GM19351 (cell line): ENCODE results near the gene PLEKHM2.
"Not testable (repeated sequence)": the region's sequence is repeated elsewhere in the genome, so short reads cannot be mapped to it uniquely, and the experiment has no call there.

Experiments
- ATAC-seq: cut with Tn5 transposase; IDR thresholded peaks from one replicate; pipeline ENCODE4 v1.9.1; 2021; ENCODE audit warnings: mild to moderate bottlenecking, moderate library complexity; ENCODE audit not compliant: unreplicated experiment

The PLEKHM2 gene

DNA sequence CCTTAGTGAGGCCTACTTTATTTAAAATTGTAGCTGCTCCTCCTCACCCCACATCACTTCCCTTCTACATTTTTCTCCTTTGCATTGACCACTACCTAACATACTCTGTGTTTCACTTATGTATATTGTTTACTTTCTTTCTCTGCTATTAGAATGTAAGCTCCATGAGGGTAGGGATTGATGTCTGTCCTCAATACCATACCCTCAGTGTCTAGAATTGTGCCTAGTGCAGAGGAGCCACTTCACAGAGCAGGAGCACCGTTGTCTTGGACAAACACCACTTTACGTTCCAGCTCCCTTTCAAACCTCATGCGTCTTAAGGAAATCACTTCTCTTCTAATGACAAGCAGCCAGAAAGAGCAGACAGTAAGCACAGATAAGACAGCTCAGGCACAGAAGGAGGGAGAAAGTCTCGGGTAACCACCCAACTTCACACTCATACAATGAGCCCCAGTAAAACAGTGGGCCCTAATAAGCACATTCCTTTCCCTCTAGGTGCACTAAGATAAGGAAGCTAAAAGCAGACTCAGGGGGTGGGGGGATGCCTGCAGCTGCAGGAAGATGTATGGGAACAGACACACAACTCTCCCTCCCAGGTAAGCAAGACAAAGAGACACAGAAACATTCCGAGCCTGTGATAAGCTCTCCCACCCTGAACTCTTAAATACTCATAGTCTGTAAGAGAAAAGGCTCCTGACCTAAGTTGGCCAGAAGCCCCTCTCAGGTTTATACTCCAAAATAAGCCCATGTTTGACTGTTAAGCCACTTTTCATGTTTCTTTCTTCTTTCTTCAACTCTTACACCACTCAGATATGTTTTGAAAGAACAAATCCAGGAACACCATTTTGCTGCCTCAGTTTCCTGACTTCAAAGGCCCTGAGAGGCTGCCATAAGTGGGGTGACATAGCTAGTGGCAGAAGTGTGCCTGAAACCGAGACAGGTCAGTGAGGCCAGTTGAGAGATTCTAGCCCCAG, 7.1 kb upstream of the PLEKHM2 start:
- no peak for ATAC-seq

DNA sequence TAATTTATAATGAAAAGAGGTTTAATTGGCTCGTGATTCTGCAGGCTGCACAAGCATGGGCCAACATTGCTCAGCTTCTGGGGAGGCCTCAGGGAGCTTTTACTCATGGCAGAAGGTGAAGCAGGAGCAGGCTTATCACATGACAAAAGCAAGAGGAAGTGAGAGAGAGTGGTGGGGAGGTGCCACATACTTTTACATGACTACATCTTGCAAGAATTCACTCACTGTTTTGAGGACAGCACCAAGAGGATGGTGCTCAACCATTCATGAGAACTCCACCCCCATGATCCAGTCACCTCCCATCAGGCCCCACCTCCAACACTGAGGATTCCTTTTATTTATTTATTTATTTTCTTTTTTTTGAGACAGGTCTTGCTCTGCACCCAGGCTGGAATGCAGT, 5.5 kb upstream of the PLEKHM2 start:
- no peak for ATAC-seq

DNA sequence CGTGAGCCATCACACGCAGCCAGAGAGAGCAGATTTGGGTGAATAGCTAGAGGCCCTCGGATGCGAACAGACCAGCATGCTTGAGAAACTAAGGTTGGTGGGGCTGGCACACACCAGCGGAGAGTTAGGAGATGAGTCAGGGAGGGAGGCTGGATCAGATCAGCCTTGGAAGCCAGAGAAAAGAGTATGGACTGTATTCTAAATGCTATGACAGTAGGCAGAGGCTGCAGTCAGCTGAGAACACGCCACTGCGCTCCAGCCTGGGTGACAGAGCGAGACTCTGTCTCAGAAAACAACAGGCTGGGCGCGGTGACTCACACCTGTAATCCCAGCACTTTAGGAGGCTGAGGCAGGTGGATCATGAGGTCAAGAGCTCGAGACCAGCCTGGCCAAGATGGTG, 4.0 kb upstream of the PLEKHM2 start:
- ATAC-seq: no peak

DNA sequence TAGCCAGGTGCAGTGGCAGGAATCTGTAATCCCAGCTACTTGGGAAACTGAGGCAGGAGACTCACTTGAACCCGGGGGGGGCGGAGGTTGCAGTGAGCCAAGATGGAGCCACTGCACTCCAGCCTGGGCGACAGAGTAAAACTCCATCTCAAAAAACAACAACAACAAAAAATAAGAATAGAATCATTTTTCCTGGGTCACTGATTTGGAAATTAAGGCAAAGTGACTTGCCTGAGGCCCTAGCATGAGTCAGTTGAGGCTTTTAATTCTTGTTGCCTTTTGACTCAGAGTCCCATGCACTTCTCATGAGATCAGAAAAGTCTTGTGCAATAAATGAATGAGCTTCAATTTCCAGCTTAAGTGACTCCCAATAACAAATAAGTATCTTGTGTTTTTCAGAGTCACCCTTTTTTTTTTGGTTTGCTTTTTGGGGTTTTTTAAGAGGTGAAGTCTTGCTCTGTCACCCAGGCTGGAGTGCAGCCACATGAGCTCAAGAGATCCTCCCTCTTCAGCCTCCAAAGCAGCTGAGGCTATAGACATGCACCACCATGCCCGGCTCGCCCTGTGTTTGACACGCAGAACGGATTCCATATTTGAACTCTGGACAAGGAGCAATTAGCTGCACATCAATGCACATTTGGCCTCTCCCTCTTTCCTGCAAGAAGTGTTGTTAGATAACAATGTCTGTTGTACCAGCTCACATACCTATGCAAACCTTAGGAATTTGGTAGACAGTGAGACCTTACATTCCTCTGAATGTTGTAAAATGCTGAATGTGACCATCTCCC, 3.4 kb upstream of the PLEKHM2 start:
- ATAC-seq: no peak

DNA sequence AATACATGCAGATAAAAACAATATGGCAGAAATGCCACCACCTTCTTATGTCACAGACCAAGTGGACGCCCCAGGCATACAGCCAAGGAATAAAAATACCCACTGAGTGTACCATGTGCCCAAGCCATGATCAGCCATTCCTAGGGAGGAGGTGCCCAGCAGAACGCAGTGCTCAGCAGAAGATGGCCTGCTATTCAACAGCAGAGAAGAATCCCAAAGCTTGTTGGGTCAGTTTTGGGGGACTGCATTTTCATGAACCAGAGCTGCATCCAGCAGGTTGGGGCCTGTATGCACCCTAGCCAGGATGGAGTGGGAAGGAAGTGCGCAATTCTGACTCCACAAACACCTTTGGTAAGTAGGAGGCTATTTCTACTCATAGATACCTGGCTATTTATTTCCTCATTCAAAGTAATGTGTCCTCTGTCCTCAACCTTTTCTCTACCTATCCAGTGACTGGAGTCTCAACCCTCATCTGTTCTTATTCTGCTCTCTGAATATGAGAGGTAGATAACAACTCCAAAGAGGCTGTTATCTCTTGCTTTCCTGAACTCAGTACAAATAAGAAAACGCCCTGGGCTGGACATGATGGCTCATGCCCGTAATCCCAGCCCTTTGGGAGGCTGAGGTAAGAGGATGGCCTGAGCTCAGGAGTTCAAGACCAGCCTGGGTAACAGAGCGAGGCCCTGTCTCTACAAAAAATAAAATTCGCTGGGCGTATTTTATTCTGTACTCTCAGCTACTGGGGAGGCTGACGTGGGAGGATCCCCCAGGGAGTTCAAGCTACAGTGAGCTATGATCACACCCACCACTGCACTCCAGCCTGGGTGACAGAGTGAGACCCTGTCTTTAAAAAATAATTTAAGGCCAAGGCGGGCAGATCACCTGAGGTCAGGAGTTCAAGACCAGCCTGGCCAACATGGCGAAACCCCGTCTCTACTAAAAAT, 2.5 kb upstream of the PLEKHM2 start:
- no peak for ATAC-seq

DNA sequence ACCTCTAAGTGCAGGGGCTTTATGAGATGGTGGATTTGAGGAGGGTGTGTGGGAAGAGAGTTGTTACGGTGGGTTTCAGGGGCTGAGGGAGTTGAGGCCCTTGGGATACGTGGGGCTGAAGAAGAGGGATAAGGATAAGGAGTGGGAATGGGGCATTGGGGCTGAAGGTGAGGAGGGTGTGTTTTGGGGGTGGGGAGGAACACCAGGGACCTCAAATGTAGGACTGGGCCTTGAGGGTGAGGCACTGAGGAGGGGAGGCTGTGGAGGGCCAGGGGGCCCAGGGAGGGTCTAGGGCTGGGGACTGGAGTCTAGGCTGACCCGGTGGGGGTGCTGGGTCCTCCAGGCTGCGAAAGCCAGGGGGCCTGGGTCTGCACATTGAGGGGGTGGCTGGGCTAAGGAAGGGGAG, 1.2 kb upstream of the PLEKHM2 start:
- no peak for ATAC-seq

DNA sequence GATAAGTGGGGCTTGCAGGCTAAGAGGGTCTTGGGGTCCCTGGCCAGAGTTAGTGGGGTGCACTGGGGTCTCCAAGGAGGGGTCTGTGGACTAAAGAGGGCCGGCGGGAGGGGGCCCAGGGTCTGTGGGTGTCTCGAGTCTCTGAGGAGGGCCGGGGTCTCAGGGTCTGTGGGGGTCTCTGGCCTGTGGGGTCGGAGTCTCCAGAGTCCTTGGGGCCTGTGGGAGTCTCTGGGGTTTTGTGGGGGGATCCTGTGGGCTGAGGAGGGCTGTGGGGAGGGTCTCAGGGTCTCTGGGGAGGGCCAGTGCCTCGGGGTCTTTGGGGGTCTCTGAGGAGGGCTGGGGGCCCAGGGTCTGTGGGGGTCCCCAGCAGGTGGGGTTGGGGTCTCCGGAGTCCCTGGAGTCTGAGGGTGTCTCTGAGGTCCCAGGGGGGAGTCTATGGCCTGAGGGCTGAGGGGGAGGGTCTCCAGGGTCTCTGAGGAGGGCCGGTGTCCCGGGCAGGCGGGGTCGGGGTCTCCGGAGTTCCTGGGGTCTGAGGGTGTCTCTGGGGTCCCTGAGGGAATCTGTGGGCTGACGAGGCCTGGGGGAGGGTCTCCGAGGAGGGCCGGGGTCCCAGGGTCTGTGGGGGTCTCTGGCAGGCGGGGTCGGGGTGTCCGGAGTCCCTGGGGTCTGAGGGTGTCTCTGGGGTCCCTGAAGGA, 628 bp upstream of the PLEKHM2 start:
- ATAC-seq: no peak

DNA sequence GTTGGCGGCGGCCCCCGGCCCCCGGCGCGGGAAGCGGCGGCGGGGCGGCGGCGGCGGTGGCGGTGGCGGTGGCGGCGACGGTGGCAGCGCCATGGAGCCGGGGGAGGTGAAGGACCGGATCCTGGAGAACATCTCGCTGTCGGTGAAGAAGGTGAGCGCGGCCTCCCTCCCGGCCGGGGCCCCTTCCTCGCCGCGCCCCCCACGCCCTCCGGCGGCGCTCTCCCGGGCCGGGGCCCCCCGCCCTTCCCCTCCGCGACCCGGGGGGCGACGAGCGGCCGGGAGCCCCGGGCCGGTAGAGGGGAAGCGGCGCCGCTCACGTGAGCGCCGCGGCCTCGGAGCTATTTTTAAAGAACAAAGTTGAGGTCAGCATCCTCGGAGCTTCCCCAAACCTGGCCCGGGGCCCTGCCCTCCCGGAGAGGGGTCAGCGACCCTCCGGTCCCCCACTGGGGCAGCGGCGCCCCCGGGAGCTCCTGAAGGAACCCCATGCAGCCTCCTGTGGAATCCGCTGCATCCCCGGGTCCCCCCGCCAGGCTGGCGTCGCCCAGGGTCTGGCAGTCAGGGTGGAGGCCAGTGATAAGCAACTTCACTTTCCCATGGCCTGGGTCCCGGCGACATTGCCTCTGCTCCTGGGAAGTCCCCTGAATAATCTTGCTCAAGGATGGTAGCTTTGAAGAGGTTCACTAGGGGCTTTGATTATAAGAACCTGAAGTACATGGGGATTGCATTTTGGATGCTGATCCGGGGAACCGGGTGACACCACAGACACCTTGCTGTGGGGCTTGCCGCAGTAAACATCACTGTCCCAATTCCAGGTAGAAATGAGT, 560 bp downstream of the PLEKHM2 start:
- peak; percentile 34 for ATAC-seq

DNA sequence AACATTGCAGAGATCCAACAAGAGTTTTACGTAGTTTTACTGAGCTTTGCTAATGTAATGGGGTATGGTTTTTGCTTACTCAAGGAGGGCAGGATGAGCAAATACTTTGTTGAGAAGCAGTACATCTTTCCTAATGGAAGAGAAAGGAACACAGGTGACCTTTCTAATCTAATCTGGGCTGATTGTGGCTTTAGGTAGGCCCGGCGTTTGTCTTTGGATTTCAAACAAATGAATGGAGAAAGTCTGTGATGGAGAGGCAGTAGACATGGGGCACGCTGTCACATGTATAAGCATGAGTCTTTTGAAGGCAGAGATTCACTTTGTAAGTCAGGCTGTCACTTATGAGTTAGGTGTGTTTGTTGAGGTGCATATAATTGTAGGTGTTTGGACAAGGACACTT, 1.7 kb downstream of the PLEKHM2 start:
- ATAC-seq: no peak

DNA sequence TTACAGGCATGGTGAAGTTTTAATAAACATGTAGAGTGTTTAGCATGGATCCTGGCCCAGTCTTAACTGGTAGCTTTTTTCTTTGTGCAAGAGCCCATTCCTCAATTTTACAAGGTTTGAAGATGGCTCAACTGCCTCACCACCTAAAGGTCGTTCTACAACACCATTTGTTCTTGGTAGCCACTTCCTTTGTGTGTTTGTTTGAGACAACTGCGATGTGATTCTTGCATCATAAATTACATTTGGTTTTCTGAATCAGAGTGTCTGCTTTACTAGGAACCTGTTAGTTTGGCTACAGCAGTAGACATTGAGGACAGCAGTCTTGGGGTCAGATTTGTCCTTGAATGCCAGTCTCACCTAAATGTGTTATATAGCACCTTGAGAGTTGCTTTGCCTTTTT, 3.3 kb downstream of the PLEKHM2 start:
- ATAC-seq: no peak

DNA sequence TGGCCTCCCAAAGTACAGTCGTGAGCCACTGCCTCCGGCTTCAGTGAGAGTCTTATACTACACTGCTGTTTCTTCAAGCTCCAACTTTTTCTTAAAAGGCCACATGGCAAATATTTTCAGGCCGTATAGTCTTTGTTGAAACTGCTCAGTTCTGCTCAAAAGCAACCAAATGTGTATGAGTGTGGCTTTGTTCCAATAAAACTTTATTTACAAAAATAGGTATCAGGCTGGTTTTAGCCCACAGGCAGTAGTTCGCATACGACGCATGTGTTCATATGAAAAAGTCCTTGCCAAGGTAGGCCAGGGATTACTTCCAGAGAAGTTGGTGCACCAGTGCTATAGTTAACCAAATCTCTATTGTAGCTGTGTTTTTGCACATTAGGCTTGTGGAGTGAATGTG, 6.2 kb downstream of the PLEKHM2 start:
- no peak for ATAC-seq

DNA sequence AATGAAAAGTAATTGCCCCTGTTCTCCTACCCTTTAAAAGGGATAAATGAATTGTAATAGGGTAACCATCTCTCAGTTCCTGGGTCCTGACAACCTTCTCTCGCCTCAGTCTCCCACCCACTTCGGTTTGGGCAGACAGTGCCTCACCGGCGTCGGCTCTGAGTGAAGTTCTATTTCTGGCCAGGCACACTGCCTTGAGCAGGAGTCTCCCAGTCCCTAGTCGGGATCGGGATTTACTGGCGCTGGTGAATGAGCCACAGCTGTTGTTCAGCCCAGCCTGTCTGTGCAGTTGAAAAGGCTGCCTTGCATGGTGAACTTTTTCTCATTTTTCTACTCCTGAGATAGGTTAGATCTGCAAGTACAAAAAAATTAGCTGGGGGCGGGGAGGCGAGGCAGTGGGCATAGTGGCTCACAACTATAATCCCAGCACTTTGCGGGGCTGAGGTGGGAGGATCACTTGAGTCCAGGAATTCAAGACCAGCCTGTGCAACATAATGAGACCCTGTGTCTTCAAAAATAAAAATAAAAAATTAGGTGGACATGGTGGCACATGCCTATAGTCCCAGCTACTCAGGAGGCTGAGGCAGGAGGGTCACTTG, 7.4 kb downstream of the PLEKHM2 start:
- ATAC-seq: no peak

DNA sequence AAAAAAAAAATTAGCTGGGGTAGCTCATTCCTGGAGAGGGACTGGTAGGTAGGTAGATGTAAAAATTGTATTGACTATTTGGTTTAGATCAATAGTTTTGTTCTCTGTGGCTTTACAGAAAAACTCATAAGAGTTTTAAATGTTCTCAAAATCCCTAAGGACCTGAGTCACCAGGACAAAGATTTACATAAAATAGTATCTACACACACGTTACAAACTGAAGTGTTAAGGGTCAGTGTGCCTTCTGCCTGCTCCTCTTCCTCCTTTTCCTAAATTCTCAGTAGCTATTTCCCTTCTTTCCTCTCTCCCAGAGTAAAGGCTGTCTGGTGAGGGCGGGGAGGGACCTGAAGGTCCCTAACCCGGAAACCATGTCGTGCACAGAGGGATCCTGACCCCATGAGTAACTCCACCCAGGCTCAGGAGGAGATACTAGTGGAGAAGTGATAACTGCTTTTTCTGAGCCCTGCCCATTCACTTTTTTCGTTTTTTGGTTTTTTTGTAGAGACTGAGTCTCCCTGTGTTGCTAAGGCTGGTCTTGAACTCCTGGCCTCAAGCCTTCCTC, 8.1 kb downstream of the PLEKHM2 start:
- ATAC-seq: no peak

DNA sequence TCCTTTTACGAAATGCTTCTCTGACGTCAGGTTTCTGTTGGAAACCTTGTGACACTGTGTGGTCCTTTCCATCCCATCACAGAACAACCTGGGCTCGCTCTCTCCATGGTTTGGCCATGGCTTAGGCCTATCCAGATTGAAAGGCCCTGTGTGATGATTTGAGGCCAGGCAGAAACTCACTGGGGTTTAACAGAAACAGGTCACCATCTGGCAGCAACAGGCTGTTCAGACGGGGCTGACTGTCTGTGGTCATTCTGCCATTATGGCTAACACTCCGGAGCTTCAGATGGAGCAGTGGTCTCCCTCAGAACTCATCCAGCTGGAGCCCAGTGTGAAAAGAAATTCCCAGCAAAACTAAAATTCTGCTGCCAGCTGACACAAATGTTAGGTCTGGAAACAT, 9.3 kb downstream of the PLEKHM2 start:
- no peak for ATAC-seq

DNA sequence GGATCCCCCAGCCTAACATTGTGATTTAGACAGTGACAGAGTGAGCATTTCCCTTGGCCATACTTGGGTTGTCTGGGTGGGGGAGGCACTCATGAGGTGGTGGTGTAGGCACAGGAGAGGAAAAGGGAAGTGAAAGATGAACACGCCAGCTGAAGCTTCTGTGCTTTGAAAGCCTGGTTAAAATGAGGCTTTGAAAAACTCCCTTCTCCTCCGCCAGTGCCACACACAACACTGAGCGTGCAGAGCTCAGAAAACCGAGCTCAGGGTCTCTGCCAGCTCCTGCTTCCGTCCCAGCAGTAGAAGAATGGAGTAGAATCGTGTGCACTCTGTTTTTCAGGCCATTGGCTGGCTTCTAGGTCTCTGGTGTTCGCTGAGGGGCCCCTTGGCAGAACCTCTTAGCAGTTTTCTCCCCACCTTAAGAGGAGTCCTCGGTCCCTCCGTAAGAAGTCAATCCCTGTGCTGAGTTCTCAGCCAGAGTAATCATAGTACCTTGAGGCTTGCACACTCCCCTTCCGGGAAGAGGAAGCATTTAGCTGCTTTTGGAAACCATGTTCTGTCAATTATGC, 12.9 kb downstream of the PLEKHM2 start:
- ATAC-seq: peak; percentile 92

DNA sequence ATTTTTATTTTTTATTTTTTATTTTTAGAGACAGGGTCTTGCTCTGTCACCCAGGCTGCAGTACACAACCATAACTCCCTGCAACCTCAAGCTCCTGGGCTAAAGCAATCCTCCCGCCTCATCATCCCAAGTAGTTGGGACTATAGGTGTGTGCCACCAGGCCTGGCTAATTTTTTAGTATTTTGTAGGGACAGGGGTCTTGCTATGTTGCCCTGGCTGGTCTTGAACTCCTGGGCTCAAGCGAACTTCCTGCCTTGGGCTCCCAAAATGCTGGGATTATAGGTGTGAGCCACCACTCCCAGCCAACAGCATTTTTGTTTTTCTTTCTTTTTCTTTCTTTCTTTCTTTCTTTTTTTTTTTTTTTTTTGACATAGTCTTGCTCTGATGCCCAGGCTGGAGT, 14.1 kb downstream of the PLEKHM2 start:
- no peak for ATAC-seq

DNA sequence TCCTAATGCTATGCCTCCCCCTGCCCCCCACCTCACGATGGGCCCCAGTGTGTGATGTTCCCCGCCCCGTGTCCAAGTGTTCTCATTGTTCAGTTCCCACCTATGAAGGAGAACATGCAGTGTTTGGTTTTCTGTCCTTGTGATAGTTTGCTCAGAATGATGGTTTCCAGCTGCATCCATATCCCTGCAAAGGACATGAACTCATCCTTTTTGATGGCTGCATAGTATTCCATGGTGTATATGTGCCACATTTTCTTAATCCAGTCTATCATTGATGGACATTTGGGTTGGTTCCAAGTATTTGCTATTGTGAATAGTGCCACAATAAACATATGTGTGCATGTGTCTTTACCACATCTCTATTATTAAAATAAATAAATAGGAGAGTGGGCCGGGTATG, 15.2 kb downstream of the PLEKHM2 start:
- ATAC-seq: not testable (repeated sequence)

DNA sequence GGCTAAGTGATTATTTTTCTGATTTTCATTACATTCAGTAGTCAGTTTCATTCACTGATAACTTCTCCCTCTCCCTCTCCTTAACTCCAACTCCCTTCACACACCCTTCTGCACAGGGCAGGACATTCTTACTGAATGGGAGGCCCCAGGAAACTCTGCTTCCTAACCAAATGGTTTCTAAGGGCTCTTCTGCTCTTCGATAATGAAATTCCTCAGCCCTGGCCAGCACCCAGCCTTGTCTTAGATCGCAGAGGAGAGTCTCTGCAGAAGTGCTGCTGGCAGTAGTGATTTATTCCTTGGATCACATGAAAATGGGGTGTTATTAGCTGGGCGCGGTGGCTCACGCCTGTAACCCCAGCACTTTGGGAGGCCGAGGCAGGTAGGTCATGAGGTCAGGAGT, 16.4 kb downstream of the PLEKHM2 start:
- no peak for ATAC-seq
